HEK293 (cell line): Measurements from ENCODE around the gene AMZ1.

Experiments used
- GLI4 ChIP-seq: fragments of 450-650 bp; formaldehyde crosslinking; IDR thresholded peaks from 2 replicates; pipeline ENCODE4 v1.5.1; 2016; ENCODE audit warnings: missing biosample characterization, missing genetic modification characterization
- HOXC10 ChIP-seq: sonication (generic); formaldehyde crosslinking; IDR thresholded peaks from 2 replicates; pipeline ENCODE4 v1.8.1; 2023; ENCODE audit warnings: mild to moderate bottlenecking, missing genetic modification reagents
- KLF16 ChIP-seq: fragments of 450-650 bp; formaldehyde crosslinking; IDR thresholded peaks from 2 replicates; pipeline ENCODE4 v1.5.1; 2017; ENCODE audit warnings: missing biosample characterization, missing genetic modification characterization
- KLF9 ChIP-seq: fragments of 450-650 bp; formaldehyde crosslinking; IDR thresholded peaks from 2 replicates; pipeline ENCODE4 v1.5.1; 2016; ENCODE audit warnings: missing biosample characterization, missing genetic modification characterization, low read depth
- PRDM1 ChIP-seq: fragments of 450-650 bp; formaldehyde crosslinking; IDR thresholded peaks from 2 replicates; pipeline ENCODE4; 2016; ENCODE audit warnings: missing biosample characterization, missing genetic modification characterization
- SALL2 ChIP-seq: fragments of 450-650 bp; formaldehyde crosslinking; IDR thresholded peaks from 2 replicates; pipeline ENCODE4 v1.5.0; 2017; ENCODE audit warnings: missing biosample characterization, mild to moderate bottlenecking, missing genetic modification characterization, borderline replicate concordance
- SCRT1 ChIP-seq: fragments of 450-650 bp; formaldehyde crosslinking; IDR thresholded peaks from 2 replicates; pipeline ENCODE4 v1.5.1; 2016; ENCODE audit warnings: missing biosample characterization, missing genetic modification characterization, borderline replicate concordance
- ZBTB1 ChIP-seq: fragments of 450-650 bp; formaldehyde crosslinking; IDR thresholded peaks from 2 replicates; pipeline ENCODE4 v1.5.1; 2016; ENCODE audit warnings: missing biosample characterization, missing genetic modification characterization
- ZBTB20 ChIP-seq: fragments of 450-650 bp; formaldehyde crosslinking; IDR thresholded peaks from 2 replicates; pipeline ENCODE4 v1.5.1; 2016; ENCODE audit warnings: missing biosample characterization, missing genetic modification characterization
- ZFHX2 ChIP-seq: fragments of 450-650 bp; formaldehyde crosslinking; conservative IDR thresholded peaks from 2 replicates; pipeline ENCODE4 v1.5.1; 2016; ENCODE audit warnings: missing biosample characterization, missing genetic modification characterization
- ZFP69B ChIP-seq: fragments of 450-650 bp; formaldehyde crosslinking; IDR thresholded peaks from 2 replicates; pipeline ENCODE4 v1.5.1; 2016; ENCODE audit warnings: missing biosample characterization, missing genetic modification characterization
- ZNF10 ChIP-seq: fragments of 450-650 bp; formaldehyde crosslinking; IDR thresholded peaks from 2 replicates; pipeline ENCODE4 v1.5.1; 2017; ENCODE audit warnings: missing biosample characterization, missing genetic modification characterization
- ZNF112 ChIP-seq: fragments of 450-650 bp; formaldehyde crosslinking; IDR thresholded peaks from 2 replicates; pipeline ENCODE4 v1.5.0; 2017; ENCODE audit warnings: missing biosample characterization, missing genetic modification characterization
- ZNF174 ChIP-seq: fragments of 450-650 bp; formaldehyde crosslinking; IDR thresholded peaks from 2 replicates; pipeline ENCODE4 v1.5.0; 2017; ENCODE audit warnings: missing biosample characterization, mild to moderate bottlenecking, missing genetic modification characterization
- ZNF266 ChIP-seq: fragments of 450-650 bp; formaldehyde crosslinking; IDR thresholded peaks from 2 replicates; pipeline ENCODE4 v1.5.1; 2016; ENCODE audit warnings: missing biosample characterization, missing genetic modification characterization, low read depth
- ZNF302 ChIP-seq: fragments of 450-650 bp; formaldehyde crosslinking; IDR thresholded peaks from 2 replicates; pipeline ENCODE4 v1.5.1; 2016; ENCODE audit warnings: missing biosample characterization, missing genetic modification characterization, low read depth
- ZNF473 ChIP-seq: fragments of 450-650 bp; formaldehyde crosslinking; IDR thresholded peaks from 2 replicates; pipeline ENCODE4 v1.5.1; 2017; ENCODE audit warnings: missing biosample characterization, missing genetic modification characterization
- ZNF510 ChIP-seq: fragments of 450-650 bp; formaldehyde crosslinking; IDR thresholded peaks from 2 replicates; pipeline ENCODE4 v1.5.1; 2018; ENCODE audit warnings: mild to moderate bottlenecking, missing genetic modification characterization, missing biosample characterization; ENCODE audit not compliant: insufficient replicate concordance
- ZNF514 ChIP-seq: fragments of 450-650 bp; formaldehyde crosslinking; IDR thresholded peaks from 2 replicates; pipeline ENCODE4 v1.5.1; 2016; ENCODE audit warnings: missing biosample characterization, missing genetic modification characterization
- ZNF544 ChIP-seq: fragments of 450-650 bp; formaldehyde crosslinking; IDR thresholded peaks from 2 replicates; pipeline ENCODE4 v1.5.0; 2017; ENCODE audit warnings: missing biosample characterization, missing genetic modification characterization
- ZNF560 ChIP-seq: fragments of 450-650 bp; formaldehyde crosslinking; IDR thresholded peaks from 2 replicates; pipeline ENCODE4 v1.5.1; 2017; ENCODE audit warnings: missing biosample characterization, missing genetic modification characterization, borderline replicate concordance
- ZNF561 ChIP-seq: fragments of 450-650 bp; IDR thresholded peaks from 2 replicates; pipeline ENCODE4 v1.5.1; 2018; ENCODE audit warnings: missing biosample characterization, missing genetic modification characterization, borderline replicate concordance
- ZNF585B ChIP-seq: fragments of 450-650 bp; formaldehyde crosslinking; IDR thresholded peaks from 2 replicates; pipeline ENCODE4 v1.5.1; 2016; ENCODE audit warnings: missing biosample characterization, missing genetic modification characterization
- ZNF658 ChIP-seq: fragments of 450-650 bp; formaldehyde crosslinking; IDR thresholded peaks from 2 replicates; pipeline ENCODE4; 2016; ENCODE audit warnings: missing biosample characterization, missing genetic modification characterization
- ZNF670 ChIP-seq: fragments of 450-650 bp; formaldehyde crosslinking; IDR thresholded peaks from 2 replicates; pipeline ENCODE4 v1.5.1; 2016; ENCODE audit warnings: missing biosample characterization, missing genetic modification characterization, low read depth
- ZNF747 ChIP-seq: fragments of 450-650 bp; formaldehyde crosslinking; IDR thresholded peaks from 2 replicates; pipeline ENCODE4 v1.5.1; 2016; ENCODE audit warnings: missing biosample characterization, missing genetic modification characterization
- ZNF785 ChIP-seq: fragments of 450-650 bp; formaldehyde crosslinking; IDR thresholded peaks from 2 replicates; pipeline ENCODE4 v1.5.1; 2016; ENCODE audit warnings: missing biosample characterization, missing genetic modification characterization
- ZNF843 ChIP-seq: fragments of 450-650 bp; formaldehyde crosslinking; IDR thresholded peaks from 2 replicates; pipeline ENCODE4 v1.5.1; 2016; ENCODE audit warnings: missing biosample characterization, missing genetic modification characterization
- ZSCAN4 ChIP-seq: fragments of 450-650 bp; formaldehyde crosslinking; IDR thresholded peaks from 2 replicates; pipeline ENCODE4 v1.5.1; 2017; ENCODE audit warnings: missing biosample characterization, missing genetic modification characterization
- TF ChIP-seq, protein P1 (sequence below): fragments of 450-650 bp; IDR thresholded peaks from 2 replicates; pipeline ENCODE4 v1.5.1; 2018; ENCODE audit warnings: missing biosample characterization, mild to moderate bottlenecking, missing genetic modification characterization
- TF ChIP-seq, protein P2 (sequence below): fragments of 450-650 bp; formaldehyde crosslinking; IDR thresholded peaks from 2 replicates; pipeline ENCODE4 v1.5.0; 2017; ENCODE audit warnings: missing biosample characterization, missing genetic modification characterization, borderline replicate concordance
- TF ChIP-seq, protein P3 (sequence below): fragments of 450-650 bp; formaldehyde crosslinking; IDR thresholded peaks from 2 replicates; pipeline ENCODE4 v1.5.1; 2017; ENCODE audit warnings: missing biosample characterization, missing genetic modification characterization

AMZ1 gene

GRCh38 chr7:2670720-2671391 lies 17.1 kb upstream of the AMZ1 start (continued):
- TF ChIP-seq ZNF670 (tag by site-specific recombination) (no peak), ZNF174 (no peak), ZNF10 (tag by site-specific recombination) (no peak), PRDM1 (tag by site-specific recombination) (no peak), ZSCAN4 (tag by site-specific recombination) (no peak), ZNF785 (no peak), ZNF585B (tag by site-specific recombination) (no peak), ZBTB20 (tag by site-specific recombination) (peak; percentile 56; the same call in 1 of the 2 replicates), HOXC10 (CRISPR knock-in tag) (no peak), KLF16 (tag by site-specific recombination) (0 out of 2 replicates have a peak, but pooled peaks have one; percentile 36), ZNF473 (tag by site-specific recombination) (no peak), ZFP69B (tag by site-specific recombination) (0 out of 2 replicates have a peak, but pooled peaks have one; percentile 45), ZNF658 (tag by site-specific recombination) (no peak), ZNF266 (tag by site-specific recombination) (no peak), GLI4 (no peak), ZNF843 (tag by site-specific recombination) (no peak), ZNF302 (no peak), ZNF514 (tag by site-specific recombination) (no peak), ZNF560 (tag by site-specific recombination) (no peak), ZNF112 (tag by site-specific recombination) (no peak), SALL2 (tag by site-specific recombination) (no peak), ZNF747 (tag by site-specific recombination) (no peak), SCRT1 (tag by site-specific recombination) (no peak), ZNF561 (tag by site-specific recombination) (peak; percentile 100), ZNF544 (no peak), ZFHX2 (no peak), KLF9 (tag by site-specific recombination) (0 out of 2 replicates have a peak, but pooled peaks have one; percentile 11), ZNF510 (tag by site-specific recombination) (no peak), ZBTB1 (no peak)
- TF ChIP-seq, protein P1, sequence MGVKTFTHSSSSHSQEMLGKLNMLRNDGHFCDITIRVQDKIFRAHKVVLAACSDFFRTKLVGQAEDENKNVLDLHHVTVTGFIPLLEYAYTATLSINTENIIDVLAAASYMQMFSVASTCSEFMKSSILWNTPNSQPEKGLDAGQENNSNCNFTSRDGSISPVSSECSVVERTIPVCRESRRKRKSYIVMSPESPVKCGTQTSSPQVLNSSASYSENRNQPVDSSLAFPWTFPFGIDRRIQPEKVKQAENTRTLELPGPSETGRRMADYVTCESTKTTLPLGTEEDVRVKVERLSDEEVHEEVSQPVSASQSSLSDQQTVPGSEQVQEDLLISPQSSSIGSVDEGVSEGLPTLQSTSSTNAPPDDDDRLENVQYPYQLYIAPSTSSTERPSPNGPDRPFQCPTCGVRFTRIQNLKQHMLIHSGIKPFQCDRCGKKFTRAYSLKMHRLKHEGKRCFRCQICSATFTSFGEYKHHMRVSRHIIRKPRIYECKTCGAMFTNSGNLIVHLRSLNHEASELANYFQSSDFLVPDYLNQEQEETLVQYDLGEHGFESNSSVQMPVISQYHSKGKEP (tag by site-specific recombination) = no peak
- TF ChIP-seq, protein P2, sequence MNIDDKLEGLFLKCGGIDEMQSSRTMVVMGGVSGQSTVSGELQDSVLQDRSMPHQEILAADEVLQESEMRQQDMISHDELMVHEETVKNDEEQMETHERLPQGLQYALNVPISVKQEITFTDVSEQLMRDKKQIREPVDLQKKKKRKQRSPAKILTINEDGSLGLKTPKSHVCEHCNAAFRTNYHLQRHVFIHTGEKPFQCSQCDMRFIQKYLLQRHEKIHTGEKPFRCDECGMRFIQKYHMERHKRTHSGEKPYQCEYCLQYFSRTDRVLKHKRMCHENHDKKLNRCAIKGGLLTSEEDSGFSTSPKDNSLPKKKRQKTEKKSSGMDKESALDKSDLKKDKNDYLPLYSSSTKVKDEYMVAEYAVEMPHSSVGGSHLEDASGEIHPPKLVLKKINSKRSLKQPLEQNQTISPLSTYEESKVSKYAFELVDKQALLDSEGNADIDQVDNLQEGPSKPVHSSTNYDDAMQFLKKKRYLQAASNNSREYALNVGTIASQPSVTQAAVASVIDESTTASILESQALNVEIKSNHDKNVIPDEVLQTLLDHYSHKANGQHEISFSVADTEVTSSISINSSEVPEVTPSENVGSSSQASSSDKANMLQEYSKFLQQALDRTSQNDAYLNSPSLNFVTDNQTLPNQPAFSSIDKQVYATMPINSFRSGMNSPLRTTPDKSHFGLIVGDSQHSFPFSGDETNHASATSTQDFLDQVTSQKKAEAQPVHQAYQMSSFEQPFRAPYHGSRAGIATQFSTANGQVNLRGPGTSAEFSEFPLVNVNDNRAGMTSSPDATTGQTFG (tag by site-specific recombination) = no peak
- TF ChIP-seq, protein P3, sequence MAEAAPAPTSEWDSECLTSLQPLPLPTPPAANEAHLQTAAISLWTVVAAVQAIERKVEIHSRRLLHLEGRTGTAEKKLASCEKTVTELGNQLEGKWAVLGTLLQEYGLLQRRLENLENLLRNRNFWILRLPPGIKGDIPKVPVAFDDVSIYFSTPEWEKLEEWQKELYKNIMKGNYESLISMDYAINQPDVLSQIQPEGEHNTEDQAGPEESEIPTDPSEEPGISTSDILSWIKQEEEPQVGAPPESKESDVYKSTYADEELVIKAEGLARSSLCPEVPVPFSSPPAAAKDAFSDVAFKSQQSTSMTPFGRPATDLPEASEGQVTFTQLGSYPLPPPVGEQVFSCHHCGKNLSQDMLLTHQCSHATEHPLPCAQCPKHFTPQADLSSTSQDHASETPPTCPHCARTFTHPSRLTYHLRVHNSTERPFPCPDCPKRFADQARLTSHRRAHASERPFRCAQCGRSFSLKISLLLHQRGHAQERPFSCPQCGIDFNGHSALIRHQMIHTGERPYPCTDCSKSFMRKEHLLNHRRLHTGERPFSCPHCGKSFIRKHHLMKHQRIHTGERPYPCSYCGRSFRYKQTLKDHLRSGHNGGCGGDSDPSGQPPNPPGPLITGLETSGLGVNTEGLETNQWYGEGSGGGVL (tag by site-specific recombination) = no peak
